Measurements from ENCODE around the gene TCF7L2.

DNA sequence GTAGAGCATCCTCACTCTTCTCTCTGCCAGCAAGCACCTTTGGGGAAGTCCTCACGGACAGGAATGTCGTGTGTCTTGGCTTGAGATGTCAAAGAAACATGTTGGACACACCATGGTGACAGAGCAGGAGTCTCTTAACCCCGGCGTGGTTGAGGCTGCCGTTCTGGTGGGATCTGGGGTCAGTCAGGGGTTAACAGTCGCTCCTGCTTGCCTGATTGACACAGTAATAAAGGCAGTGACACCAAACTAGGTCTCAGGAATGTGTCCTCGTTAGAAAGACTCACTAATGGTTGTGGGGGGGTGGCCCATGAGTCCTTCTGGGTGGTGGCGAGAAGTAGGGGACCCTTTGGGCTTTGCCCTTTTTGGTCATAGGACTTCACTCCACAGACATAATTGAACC, 69.0 kb downstream of the TCF7L2 start:
- TF ChIP-seq, protein P1, sequence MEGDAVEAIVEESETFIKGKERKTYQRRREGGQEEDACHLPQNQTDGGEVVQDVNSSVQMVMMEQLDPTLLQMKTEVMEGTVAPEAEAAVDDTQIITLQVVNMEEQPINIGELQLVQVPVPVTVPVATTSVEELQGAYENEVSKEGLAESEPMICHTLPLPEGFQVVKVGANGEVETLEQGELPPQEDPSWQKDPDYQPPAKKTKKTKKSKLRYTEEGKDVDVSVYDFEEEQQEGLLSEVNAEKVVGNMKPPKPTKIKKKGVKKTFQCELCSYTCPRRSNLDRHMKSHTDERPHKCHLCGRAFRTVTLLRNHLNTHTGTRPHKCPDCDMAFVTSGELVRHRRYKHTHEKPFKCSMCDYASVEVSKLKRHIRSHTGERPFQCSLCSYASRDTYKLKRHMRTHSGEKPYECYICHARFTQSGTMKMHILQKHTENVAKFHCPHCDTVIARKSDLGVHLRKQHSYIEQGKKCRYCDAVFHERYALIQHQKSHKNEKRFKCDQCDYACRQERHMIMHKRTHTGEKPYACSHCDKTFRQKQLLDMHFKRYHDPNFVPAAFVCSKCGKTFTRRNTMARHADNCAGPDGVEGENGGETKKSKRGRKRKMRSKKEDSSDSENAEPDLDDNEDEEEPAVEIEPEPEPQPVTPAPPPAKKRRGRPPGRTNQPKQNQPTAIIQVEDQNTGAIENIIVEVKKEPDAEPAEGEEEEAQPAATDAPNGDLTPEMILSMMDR (IDR thresholded peaks at IDR 0.05): no peak
- no peak for TF ChIP-seq POLR2A (IDR thresholded peaks at IDR 0.05)
- TF ChIP-seq POLR2AphosphoS5 (IDR thresholded peaks at IDR 0.05): no peak
- TF ChIP-seq EP300 (IDR thresholded peaks at IDR 0.05): no peak

Data from stomach (tissue), 4 donors.